Measurements from ENCODE around the gene LHX8.

GRCh38 chr1:75136921-75137641 is 2.9 kb downstream of the LHX8 start:
- no peak for TF ChIP-seq CTCF (IDR thresholded peaks at IDR 0.05)
- no peak for TF ChIP-seq POLR2AphosphoS5 (IDR thresholded peaks at IDR 0.05; ENCODE audit: low read depth, low read length)
- no peak for TF ChIP-seq SIN3A (IDR thresholded peaks at IDR 0.05; ENCODE audit: borderline replicate concordance, insufficient read depth, low read depth, low read length)
